G401.6 (cell line): Measurements from ENCODE around the gene CYTH4.

ENCODE experiments used
- FAIRE-seq: peaks from 2 replicates; lab custom pipeline; 2012; peaks lifted over from hg19 to GRCh38; lab: Jason Lieb, UNC

The CYTH4 gene

GRCh38 chr22:37270928-37271650 is 11.2 kb upstream of the CYTH4 start:
- FAIRE-seq = no peak

GRCh38 chr22:37273126-37273845 is 9.0 kb upstream of the CYTH4 start:
- no peak for FAIRE-seq

DNA sequence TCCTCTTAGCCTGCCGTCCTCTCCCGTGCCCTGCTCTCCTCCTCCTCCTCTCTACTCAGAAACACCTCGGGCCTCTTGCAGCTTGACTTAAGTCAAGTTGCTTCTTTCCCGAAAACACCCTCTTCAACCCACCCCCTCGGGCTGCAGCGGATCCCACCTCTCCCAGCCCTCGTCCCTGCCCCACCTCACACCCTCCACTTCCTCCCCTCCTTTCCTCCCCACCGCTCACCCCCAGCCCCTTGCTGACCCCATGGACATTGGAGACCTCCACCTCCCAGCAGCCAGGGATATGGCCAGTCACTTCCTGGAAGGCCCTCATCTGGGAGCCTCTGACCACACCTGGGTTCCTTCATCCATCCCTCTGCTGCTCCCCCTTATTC is 8.5 kb upstream of the CYTH4 start:
- FAIRE-seq = no peak

DNA sequence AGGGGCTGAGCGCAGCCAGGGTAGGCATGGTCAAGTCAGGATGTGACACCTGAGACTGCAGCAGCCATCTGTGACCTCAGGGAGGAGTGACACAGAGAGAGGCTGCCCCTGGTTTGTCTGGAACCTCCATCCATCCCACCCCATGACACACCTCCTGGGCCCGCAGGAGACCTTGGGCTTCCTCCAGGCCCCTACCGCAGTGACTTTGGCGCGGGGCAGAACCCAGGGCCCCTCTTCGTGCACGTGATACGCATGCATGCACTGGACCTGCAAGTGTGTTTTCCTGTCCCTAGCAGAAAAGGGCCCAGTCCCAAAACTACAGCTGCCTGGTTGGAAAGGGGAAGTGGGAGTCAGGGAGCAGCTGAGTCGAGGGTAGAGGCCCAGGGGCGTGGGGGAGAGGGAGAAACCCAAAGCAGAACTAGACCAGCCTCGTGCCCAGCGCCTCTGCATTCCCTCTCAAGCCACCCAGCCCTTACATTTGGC is 7.9 kb upstream of the CYTH4 start:
- no peak for FAIRE-seq

DNA sequence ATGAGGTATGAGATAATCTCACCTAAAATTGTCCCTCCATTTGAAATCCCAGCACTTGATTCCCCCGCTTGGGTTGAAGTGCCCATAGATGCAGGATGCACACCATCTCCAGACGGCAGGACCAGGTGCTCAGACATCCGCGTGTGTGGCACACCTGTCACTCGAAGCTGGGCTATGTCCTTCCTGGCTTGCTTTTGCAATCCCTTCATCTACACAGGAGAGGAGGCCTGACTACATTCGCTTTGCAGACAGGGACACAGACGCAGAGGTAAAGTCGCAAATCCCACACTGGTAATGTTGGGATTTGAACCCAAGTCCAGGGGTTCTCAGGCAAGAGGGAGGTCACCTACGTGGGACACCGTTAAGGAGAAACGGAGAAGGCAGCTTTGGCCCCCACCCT is 7.2 kb upstream of the CYTH4 start:
- no peak for FAIRE-seq

GRCh38 chr22:37275622-37276021 is 6.7 kb upstream of the CYTH4 start:
- no peak for FAIRE-seq

DNA sequence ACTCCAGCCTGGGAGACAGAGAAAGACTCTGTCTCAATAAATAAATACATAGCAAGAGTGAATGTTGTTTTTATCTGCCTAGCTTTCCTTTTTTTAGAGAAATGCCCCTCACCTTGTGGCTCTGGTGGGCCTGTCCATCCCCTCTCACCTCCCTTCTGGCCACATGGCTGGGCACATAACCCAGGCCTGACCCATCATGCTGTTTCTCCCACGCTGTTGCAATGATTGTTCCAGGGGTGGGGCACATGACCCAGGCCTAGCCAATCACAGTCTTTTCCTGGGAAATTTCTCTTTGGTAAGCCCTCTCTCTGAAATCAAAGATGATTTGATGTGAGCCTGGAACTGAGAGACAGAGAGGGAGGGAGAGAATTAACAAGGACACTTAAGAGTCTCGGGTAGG is 5.5 kb upstream of the CYTH4 start:
- no peak for FAIRE-seq

- no peak for FAIRE-seq
These were observed 4.9 kb upstream of the CYTH4 start for GRCh38 chr22:37277384-37277783.

- FAIRE-seq = no peak
These were observed 4.0 kb upstream of the CYTH4 start for GRCh38 chr22:37278261-37278660.

GRCh38 chr22:37279331-37280181 is 2.8 kb upstream of the CYTH4 start:
- FAIRE-seq = no peak

DNA sequence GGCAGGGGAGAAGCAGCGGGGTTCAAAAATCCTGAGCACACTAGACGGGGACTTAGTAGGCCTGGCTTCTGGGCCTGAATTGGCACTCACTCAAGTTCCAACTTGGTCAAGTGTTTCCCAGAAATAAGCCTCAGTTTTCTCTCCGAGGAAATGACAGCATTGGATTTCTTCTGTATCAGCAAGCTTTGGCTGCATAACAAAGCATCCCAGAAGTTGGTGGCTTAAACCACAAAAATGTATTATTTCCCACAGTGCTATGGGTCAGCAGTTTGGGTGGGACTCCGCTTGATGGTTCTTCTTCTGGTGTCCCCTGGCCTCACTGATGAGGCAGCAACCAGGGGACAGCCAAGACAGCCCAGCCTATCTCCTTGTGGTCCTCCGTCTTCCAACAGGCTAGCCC is 1.6 kb upstream of the CYTH4 start:
- no peak for FAIRE-seq

DNA sequence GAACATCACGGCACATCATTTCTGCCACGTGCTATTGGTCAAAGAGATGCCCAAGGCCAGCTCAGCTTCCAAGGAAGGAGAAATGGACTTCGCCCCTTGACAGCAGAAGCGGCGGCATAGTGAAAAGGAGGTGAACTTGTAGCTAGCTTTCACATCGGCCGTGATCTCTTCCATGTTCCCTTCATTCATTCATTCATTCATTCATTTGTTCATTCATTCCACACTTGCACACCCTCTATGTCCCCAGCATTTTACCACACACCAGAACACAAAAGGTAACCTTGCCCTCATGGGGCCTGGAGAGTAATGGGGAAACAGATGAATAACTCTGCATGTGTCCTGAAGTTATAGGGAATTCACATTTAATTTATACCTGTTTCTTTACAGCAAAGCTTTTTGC is 1.1 kb upstream of the CYTH4 start:
- FAIRE-seq = no peak

DNA sequence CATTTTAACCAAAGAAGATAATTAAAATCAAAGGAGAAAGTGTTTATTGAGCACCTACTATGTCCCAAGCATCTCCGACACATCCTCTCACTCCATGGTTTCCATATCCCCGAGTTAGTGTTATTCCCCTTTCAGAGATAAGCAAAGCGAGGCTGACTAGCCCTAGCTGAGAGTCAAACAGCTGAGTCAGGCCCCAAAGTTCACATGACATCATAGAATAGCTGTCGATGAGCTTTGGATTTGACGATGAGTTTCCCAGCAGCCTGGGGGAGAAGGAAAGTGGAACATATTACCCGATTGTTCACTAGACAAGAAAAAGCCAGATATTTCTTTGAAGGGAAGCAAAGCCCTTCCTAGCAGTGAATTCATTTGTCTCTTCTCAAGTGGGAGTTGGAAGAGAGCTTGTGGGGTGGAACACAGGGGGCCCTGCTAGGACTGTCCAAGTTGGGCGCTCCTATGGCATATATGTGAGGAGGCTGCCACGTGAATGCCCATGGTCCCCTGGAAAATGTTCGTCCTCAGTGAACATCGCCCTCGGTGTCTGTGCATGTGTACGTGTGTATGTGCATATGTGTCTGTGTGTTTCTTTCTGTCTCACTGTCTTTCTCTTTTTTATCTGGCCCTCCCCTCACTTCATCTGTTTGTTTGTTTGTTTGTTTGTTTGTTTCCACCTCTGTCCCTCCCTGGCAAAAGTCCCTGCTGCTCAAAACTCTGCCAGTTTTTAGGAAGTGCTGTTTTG is 493 bp upstream of the CYTH4 start:
- no peak for FAIRE-seq

DNA sequence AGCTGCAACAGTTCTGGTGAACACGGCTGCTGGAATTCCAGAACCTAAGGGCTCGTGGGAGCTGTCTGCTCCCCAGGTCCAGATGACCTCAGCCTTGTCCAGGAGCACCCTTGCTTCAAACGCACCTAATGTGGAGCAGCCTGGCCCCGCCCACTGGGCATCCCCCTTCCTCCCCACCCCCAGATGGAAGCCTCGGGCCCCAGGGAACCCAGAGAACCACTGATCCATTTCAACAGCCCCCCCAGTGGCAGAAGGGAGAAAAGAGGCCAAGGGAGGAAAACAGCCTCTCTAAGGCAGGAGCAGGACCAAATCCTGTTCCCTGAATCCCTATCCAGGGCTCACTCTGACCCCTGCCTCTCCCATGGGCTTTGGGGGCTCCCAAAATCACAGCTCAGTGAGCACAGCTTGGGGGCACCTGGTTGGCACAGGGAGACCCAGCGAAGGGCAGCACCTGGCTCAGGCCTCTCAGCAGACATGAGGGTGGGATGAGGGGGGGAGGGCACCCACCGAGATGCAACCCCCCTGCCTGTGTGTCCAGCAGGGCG is 1.2 kb downstream of the CYTH4 start:
- no peak for FAIRE-seq

DNA sequence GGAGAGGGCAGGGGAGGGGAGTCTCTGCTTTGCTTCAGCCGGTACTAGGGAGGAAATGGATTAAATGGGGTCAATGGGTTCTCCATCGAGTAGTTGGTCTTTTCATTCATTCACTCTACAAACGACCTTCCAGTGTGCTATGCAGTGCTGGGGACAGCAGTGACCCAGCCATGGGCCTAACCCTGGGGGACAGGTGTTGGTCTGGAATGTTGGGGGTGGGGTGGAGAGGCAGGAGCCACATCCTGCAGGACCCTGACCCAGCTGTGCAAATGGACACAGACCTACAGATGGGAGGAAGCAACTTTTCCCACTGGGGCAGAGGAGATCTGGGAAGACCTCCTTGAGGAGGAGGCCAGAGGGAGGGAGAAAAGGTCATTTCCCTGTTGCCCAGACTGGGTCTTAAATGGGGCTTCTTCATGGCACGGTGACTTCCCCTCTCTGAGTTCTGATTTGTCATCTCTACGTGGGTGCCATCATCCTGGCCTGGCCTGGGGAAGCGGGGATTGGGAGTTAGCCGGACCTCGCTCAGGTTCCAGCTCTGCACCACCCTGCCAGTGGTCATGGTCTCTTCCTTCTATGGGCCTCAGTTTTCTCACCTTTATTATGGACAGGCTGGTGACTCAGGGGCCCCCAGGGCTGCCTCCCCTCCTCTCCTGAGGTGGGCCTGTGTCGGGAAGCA is 2.0 kb downstream of the CYTH4 start:
- FAIRE-seq = no peak

DNA sequence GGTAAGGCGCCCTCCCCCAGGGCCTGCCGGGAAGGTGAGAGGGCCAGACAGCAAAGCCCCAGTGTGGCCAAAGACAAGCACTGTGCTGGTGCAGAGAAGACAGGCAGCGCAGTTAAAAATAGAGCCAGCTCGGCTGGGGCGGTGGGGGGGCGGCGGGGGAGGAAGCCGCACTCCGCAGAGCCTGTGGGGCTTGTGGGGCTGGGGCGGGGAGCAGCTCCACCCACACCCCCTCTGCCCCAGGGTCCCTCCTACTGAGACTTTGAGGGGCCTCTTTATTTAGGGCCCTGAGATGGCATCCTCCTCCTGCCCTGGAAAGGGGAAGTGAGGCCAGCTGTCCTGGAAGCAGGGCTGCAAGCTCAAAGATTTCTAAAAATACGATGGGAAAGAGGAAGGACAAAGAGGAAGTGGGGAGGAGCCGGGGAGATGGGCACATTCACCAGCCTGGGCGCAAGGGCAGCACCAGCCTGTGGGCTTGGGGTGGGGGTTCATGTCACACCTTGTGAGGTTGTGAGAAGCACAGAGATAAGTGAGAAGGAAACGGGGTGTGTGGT is 2.6 kb downstream of the CYTH4 start:
- no peak for FAIRE-seq

GRCh38 chr22:37285937-37286336 is 3.6 kb downstream of the CYTH4 start:
- FAIRE-seq = no peak

- FAIRE-seq = no peak
These were observed 5.2 kb downstream of the CYTH4 start for GRCh38 chr22:37287550-37287951.

DNA sequence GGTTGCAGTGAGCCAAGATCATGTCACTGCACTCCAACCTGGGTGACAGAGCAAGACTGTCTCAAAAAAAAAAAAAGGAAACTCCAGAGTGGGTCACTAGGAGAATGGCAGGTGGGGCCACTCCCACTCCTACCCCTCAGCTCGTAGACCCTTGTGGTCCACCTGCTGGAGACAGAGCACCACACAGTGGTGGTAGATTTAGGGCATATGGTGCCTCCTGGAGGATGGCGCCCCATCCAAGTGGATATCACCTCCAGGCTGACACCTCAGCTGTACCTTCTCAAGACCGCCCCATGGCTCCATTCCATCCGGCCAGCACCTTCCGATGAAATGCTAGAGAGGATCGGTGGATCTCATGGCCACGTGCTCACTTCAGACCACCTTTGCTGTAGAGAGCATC is 6.2 kb downstream of the CYTH4 start:
- FAIRE-seq = no peak

- no peak for FAIRE-seq
These were observed 6.9 kb downstream of the CYTH4 start for GRCh38 chr22:37289156-37289735.

GRCh38 chr22:37290737-37291136 is 8.4 kb downstream of the CYTH4 start:
- no peak for FAIRE-seq
